HepG2 (cell line): ENCODE measurements around the gene ELP5. TPM values are rescaled to one million over a fixed set of nuclear protein-coding genes. Genes with fewer than 3 reads are reported as not detected.

Experiments
- ESRRA ChIP-seq: sonication (generic); formaldehyde crosslinking; IDR thresholded peaks from 2 replicates; pipeline ENCODE4 v1.5.1; 2020; ENCODE audit warnings: mild to moderate bottlenecking, low read depth, missing genetic modification reagents
- FOXC1 ChIP-seq: sonication (generic); formaldehyde crosslinking; IDR thresholded peaks from 2 replicates; pipeline ENCODE4 v1.8.0; 2022; ENCODE audit warnings: mild to moderate bottlenecking, missing genetic modification reagents, borderline replicate concordance
- FUBP1 ChIP-seq: sonication (generic); formaldehyde crosslinking; IDR thresholded peaks from 2 replicates; pipeline ENCODE4 v1.5.1; 2020; ENCODE audit warnings: missing genetic modification reagents, mild to moderate bottlenecking, borderline replicate concordance
- NFKB2 ChIP-seq: sonication (generic); formaldehyde crosslinking; IDR thresholded peaks from 2 replicates; pipeline ENCODE4 v1.4.0; 2020; ENCODE audit warnings: missing genetic modification reagents, borderline replicate concordance
- ZBTB42 ChIP-seq: sonication (generic); formaldehyde crosslinking; IDR thresholded peaks from 2 replicates; pipeline ENCODE4 v1.5.0; 2020; ENCODE audit warnings: mild to moderate bottlenecking, missing genetic modification reagents
- ZNF30 ChIP-seq: sonication (generic); formaldehyde crosslinking; IDR thresholded peaks from 2 replicates; pipeline ENCODE4 v1.5.0; 2020; ENCODE audit warnings: mild to moderate bottlenecking, missing genetic modification reagents
- ZNF547 ChIP-seq: sonication (generic); formaldehyde crosslinking; IDR thresholded peaks from 2 replicates; pipeline ENCODE4 v1.5.1; 2020; ENCODE audit warnings: mild to moderate bottlenecking, missing genetic modification reagents
- ZNF775 ChIP-seq: sonication (generic); formaldehyde crosslinking; IDR thresholded peaks from 2 replicates; pipeline ENCODE4 v1.4.0; 2020; ENCODE audit warnings: missing genetic modification reagents, mild to moderate bottlenecking, moderate library complexity, borderline replicate concordance
- ZSCAN22 ChIP-seq: sonication (generic); formaldehyde crosslinking; IDR thresholded peaks from 2 replicates; pipeline ENCODE4 v1.4.0; 2020; ENCODE audit warnings: mild to moderate bottlenecking, missing genetic modification reagents
- polyA plus RNA-seq, 8 experiments: library from polyadenylated mRNA; depleted of rRNA in 3 of 8; stranded (reverse) in 7 of 8; unstranded in 1 of 8; fragments of >200 nt; fragmentation: Illumina TruSeq in 4 of 8; extraction: Trizol in 4 of 8; gene quantifications; 2 replicates each; pipeline versions ENCODE4 v1.2.1 to v1.2.3, GENCODE V29; 2011 to 2016; ENCODE audit warnings: low read depth in 4 of 8, missing spikeins in 1 of 8, mixed read lengths in 1 of 8; ENCODE audit not compliant: insufficient read depth in 1 of 8
- total RNA-seq, 5 experiments: library from RNA; depleted of rRNA; stranded (reverse); fragments of >200 nt; fragmentation: Illumina TruSeq; extraction: Trizol; gene quantifications; 2 replicates each; pipeline ENCODE4 v1.2.3, GENCODE V29; 2016; ENCODE audit warnings: low read depth in 1 of 5
- TF ChIP-seq, protein P1 (sequence below), 2 experiments: sonication (generic) in 1 of 2; formaldehyde crosslinking in 1 of 2; IDR thresholded peaks; 2 replicates each; pipeline versions ENCODE4 v1.4.0 to v1.6.1; 2016 to 2020; ENCODE audit warnings: borderline replicate concordance in 1 of 2, low read depth in 1 of 2, mild to moderate bottlenecking in 1 of 2, missing genetic modification reagents in 1 of 2
- TF ChIP-seq, protein P2 (sequence below): sonication (generic); formaldehyde crosslinking; IDR thresholded peaks from 2 replicates; pipeline ENCODE4 v1.8.1; 2023; ENCODE audit warnings: mild to moderate bottlenecking, missing genetic modification reagents
- TF ChIP-seq, protein P3 (sequence below): sonication (generic); formaldehyde crosslinking; conservative IDR thresholded peaks from 2 replicates; pipeline ENCODE4 v1.8.0; 2022; ENCODE audit warnings: missing genetic modification reagents
- TF ChIP-seq, protein P4 (sequence below): IDR thresholded peaks from 2 replicates; pipeline ENCODE4 v1.6.1; 2018; ENCODE audit warnings: missing genetic modification reagents
- TF ChIP-seq, protein P5 (sequence below): sonication (generic); formaldehyde crosslinking; conservative IDR thresholded peaks from 2 replicates; pipeline ENCODE4 v1.4.0; 2020; ENCODE audit warnings: missing genetic modification reagents

The ELP5 gene
- total and polyA plus RNA-seq, 2 of the 13 experiments (the other 11 are each of a cell fraction or from before 2014, with no cell fraction given) = 67.6 to 69.8 TPM

GRCh38 chr17:7237761-7238419 lies 14.1 kb upstream of the ELP5 start (continued):
- TF ChIP-seq ZSCAN22 (CRISPR knock-in tag) = no peak
- TF ChIP-seq, protein P1, sequence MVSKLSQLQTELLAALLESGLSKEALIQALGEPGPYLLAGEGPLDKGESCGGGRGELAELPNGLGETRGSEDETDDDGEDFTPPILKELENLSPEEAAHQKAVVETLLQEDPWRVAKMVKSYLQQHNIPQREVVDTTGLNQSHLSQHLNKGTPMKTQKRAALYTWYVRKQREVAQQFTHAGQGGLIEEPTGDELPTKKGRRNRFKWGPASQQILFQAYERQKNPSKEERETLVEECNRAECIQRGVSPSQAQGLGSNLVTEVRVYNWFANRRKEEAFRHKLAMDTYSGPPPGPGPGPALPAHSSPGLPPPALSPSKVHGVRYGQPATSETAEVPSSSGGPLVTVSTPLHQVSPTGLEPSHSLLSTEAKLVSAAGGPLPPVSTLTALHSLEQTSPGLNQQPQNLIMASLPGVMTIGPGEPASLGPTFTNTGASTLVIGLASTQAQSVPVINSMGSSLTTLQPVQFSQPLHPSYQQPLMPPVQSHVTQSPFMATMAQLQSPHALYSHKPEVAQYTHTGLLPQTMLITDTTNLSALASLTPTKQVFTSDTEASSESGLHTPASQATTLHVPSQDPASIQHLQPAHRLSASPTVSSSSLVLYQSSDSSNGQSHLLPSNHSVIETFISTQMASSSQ (IDR thresholded peaks at IDR 0.05; ENCODE audit: low read depth) = no peak
- TF ChIP-seq, protein P1 (CRISPR knock-in tag; IDR thresholded peaks at IDR 0.05; ENCODE audit: borderline replicate concordance) = no peak
- no peak for TF ChIP-seq FOXC1 (CRISPR knock-in tag)
- no peak for TF ChIP-seq ESRRA (CRISPR knock-in tag)
- TF ChIP-seq, protein P2, sequence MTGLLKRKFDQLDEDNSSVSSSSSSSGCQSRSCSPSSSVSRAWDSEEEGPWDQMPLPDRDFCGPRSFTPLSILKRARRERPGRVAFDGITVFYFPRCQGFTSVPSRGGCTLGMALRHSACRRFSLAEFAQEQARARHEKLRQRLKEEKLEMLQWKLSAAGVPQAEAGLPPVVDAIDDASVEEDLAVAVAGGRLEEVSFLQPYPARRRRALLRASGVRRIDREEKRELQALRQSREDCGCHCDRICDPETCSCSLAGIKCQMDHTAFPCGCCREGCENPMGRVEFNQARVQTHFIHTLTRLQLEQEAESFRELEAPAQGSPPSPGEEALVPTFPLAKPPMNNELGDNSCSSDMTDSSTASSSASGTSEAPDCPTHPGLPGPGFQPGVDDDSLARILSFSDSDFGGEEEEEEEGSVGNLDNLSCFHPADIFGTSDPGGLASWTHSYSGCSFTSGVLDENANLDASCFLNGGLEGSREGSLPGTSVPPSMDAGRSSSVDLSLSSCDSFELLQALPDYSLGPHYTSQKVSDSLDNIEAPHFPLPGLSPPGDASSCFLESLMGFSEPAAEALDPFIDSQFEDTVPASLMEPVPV (CRISPR knock-in tag) = no peak
- TF ChIP-seq, protein P3, sequence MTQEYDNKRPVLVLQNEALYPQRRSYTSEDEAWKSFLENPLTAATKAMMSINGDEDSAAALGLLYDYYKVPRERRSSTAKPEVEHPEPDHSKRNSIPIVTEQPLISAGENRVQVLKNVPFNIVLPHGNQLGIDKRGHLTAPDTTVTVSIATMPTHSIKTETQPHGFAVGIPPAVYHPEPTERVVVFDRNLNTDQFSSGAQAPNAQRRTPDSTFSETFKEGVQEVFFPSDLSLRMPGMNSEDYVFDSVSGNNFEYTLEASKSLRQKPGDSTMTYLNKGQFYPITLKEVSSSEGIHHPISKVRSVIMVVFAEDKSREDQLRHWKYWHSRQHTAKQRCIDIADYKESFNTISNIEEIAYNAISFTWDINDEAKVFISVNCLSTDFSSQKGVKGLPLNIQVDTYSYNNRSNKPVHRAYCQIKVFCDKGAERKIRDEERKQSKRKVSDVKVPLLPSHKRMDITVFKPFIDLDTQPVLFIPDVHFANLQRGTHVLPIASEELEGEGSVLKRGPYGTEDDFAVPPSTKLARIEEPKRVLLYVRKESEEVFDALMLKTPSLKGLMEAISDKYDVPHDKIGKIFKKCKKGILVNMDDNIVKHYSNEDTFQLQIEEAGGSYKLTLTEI = no peak
- TF ChIP-seq, protein P4, sequence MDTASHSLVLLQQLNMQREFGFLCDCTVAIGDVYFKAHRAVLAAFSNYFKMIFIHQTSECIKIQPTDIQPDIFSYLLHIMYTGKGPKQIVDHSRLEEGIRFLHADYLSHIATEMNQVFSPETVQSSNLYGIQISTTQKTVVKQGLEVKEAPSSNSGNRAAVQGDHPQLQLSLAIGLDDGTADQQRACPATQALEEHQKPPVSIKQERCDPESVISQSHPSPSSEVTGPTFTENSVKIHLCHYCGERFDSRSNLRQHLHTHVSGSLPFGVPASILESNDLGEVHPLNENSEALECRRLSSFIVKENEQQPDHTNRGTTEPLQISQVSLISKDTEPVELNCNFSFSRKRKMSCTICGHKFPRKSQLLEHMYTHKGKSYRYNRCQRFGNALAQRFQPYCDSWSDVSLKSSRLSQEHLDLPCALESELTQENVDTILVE (CRISPR knock-in tag) = peak; percentile 36; the same call in 1 of the 2 replicates
- peak; percentile 42; the same call in 1 of the 2 replicates for TF ChIP-seq NFKB2 (CRISPR knock-in tag)
- TF ChIP-seq ZNF547 (CRISPR knock-in tag) = no peak
- TF ChIP-seq FUBP1 (CRISPR knock-in tag) = no peak
- no peak for TF ChIP-seq ZBTB42
- TF ChIP-seq ZNF775 = no peak
- TF ChIP-seq, protein P5, sequence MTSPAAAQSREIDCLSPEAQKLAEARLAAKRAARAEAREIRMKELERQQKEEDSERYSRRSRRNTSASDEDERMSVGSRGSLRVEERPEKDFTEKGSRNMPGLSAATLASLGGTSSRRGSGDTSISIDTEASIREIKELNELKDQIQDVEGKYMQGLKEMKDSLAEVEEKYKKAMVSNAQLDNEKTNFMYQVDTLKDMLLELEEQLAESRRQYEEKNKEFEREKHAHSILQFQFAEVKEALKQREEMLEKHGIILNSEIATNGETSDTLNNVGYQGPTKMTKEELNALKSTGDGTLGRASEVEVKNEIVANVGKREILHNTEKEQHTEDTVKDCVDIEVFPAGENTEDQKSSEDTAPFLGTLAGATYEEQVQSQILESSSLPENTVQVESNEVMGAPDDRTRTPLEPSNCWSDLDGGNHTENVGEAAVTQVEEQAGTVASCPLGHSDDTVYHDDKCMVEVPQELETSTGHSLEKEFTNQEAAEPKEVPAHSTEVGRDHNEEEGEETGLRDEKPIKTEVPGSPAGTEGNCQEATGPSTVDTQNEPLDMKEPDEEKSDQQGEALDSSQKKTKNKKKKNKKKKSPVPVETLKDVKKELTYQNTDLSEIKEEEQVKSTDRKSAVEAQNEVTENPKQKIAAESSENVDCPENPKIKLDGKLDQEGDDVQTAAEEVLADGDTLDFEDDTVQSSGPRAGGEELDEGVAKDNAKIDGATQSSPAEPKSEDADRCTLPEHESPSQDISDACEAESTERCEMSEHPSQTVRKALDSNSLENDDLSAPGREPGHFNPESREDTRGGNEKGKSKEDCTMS (CRISPR knock-in tag) = no peak
- no peak for TF ChIP-seq ZNF30 (CRISPR knock-in tag)
